GM12878 (cell line): ENCODE data around the gene PRRG3. TPM values are rescaled to one million over a fixed set of nuclear protein-coding genes. Genes with fewer than 3 reads are reported as not detected.

Experiments
- ATAC-seq: fragments of 200-7000 bp; cut with Tn5 transposase; 3 replicates; pipeline ENCODE4 v1.9.1; 2020; ENCODE audit warnings: mild to moderate bottlenecking, moderate library complexity
- BruUV-seq: library from RNA; stranded (reverse); fragments of 400-500 nt; replicated peaks from 2 replicates; lab custom pipeline; 2021; lab: Mats Ljungman, UMichigan
- CTCF ChIA-PET: fragments of 300-600 bp; sonication (Branson Sonifier 250); formaldehyde crosslinking; extraction: SDS; loops from one replicate; lab custom pipeline; 2021; ENCODE audit warnings: inconsistent platforms; lab: Yijun Ruan, JAX
- POLR2A ChIA-PET: fragments of 350-600 bp; formaldehyde crosslinking; extraction: SDS; loops from one replicate; lab custom pipeline; 2021; ENCODE audit warnings: inconsistent platforms; lab: Charles Lee
- RAD21 ChIA-PET: fragments of 300-600 bp; sonication (Branson Sonifier 250); formaldehyde crosslinking; loops from one replicate; lab custom pipeline; 2023; ENCODE audit warnings: antibody characterized with exemption; ENCODE audit not compliant: unreplicated experiment; lab: Charles Lee
- SMC1A ChIA-PET: fragments of 300-600 bp; sonication (Branson Sonifier 250); formaldehyde crosslinking; loops from one replicate; lab custom pipeline; 2023; ENCODE audit not compliant: unreplicated experiment, uncharacterized antibody; lab: Charles Lee
- DNase-seq: peaks from one replicate; pipeline ENCODE4 v3.0.0-alpha.2; 2011; ENCODE audit warnings: low read depth, low spot score
- FAIRE-seq: peaks from 3 replicates; lab custom pipeline; 2011; peaks lifted over from hg19 to GRCh38; lab: Jason Lieb, UNC
- H2AFZ ChIP-seq: 2 replicates; pipeline ENCODE4 v1.6.0; 2011; ENCODE audit warnings: low read depth, low read length, control low read depth; ENCODE audit not compliant: control insufficient read depth
- H3K27ac ChIP-seq: 2 replicates; pipeline ENCODE4 v1.5.1; 2011; ENCODE audit warnings: control low read depth; ENCODE audit not compliant: control insufficient read depth, insufficient read depth
- H3K27me3 ChIP-seq, 2 experiments: replicated peaks in 1 of 2; 2 replicates each; pipeline versions ENCODE4 v1.6.0 to v1.6.1; 2011; ENCODE audit warnings: low read length in 1 of 2; ENCODE audit not compliant: control insufficient read depth in 2 of 2, insufficient read depth in 2 of 2
- H3K36me3 ChIP-seq, 2 experiments: 2 replicates each; pipeline ENCODE4 v1.5.1; 2011; ENCODE audit warnings: low read length in 1 of 2; ENCODE audit not compliant: control insufficient read depth in 2 of 2, insufficient read depth in 2 of 2
- H3K4me1 ChIP-seq: 2 replicates; pipeline ENCODE4 v1.6.1; 2011; ENCODE audit warnings: mild to moderate bottlenecking, low read length, moderate library complexity, mixed read lengths; ENCODE audit not compliant: control insufficient read depth, insufficient read depth
- H3K4me2 ChIP-seq: 2 replicates; pipeline ENCODE4 v1.6.0; 2011; ENCODE audit warnings: control low read depth; ENCODE audit not compliant: control insufficient read depth, insufficient read depth
- H3K4me3 ChIP-seq: fragments of 200-600 bp; sonication (generic); 2 replicates; pipeline ENCODE4 v1.5.1; 2016
- H3K79me2 ChIP-seq: 2 replicates; pipeline ENCODE4 v1.6.0; 2011; ENCODE audit warnings: low read length; ENCODE audit not compliant: control insufficient read depth, insufficient read depth
- H3K9ac ChIP-seq: 2 replicates; pipeline ENCODE4 v1.8.0; 2011; ENCODE audit warnings: low read length, control low read depth, mixed read lengths; ENCODE audit not compliant: control insufficient read depth, insufficient read depth
- H3K9me3 ChIP-seq: replicated peaks from 3 replicates; pipeline ENCODE4 v1.5.1; 2011; ENCODE audit warnings: mild to moderate bottlenecking, low read length; ENCODE audit not compliant: control insufficient read depth, insufficient read depth
- H4K20me1 ChIP-seq: 2 replicates; pipeline ENCODE4 v1.6.0; 2011; ENCODE audit not compliant: control insufficient read depth, insufficient read depth
- BMI1 ChIP-seq: fragments of 450-650 bp; IDR thresholded peaks from 2 replicates; pipeline ENCODE4 v1.6.1; 2016; ENCODE audit warnings: mild to moderate bottlenecking, moderate library complexity, borderline replicate concordance
- BRCA1 ChIP-seq: IDR thresholded peaks from 2 replicates; pipeline ENCODE4 v1.6.1; 2011; ENCODE audit warnings: low read depth, low read length, improper control_type of control experiment
- EED ChIP-seq: sonication (generic); IDR thresholded peaks from 2 replicates; pipeline ENCODE4 v1.6.1; 2016; ENCODE audit warnings: antibody characterized with exemption, low read depth
- JUND ChIP-seq: IDR thresholded peaks from 2 replicates; pipeline ENCODE4 v1.6.1; 2012; ENCODE audit warnings: low read depth, mild to moderate bottlenecking, low read length, improper control_type of control experiment, moderate library complexity
- MTA3 ChIP-seq: IDR thresholded peaks from 2 replicates; pipeline ENCODE4 v1.6.1; 2012; ENCODE audit warnings: low read length, inconsistent platforms, borderline replicate concordance
- SIX5 ChIP-seq: IDR thresholded peaks from 2 replicates; pipeline ENCODE4 v1.6.1; 2011; ENCODE audit warnings: mild to moderate bottlenecking, low read depth, low read length, moderate library complexity; ENCODE audit not compliant: severe bottlenecking
- STAT3 ChIP-seq: IDR thresholded peaks from 2 replicates; pipeline ENCODE4 v1.6.1; 2011; ENCODE audit warnings: low read depth, low read length, improper control_type of control experiment
- WGBS: methylation state at CpG from one replicate; pipeline ENCODE4 v1.1.6; 2016; ENCODE audit warnings: low lambda C conversion rate; ENCODE audit not compliant: insufficient replicate concordance, insufficient coverage; ENCODE audit errors: missing lambda C conversion rate; 5-methylcytosine and 5-hydroxymethylcytosine counted together
- in situ Hi-C: fragments of 300-500 bp; cut with MboI; formaldehyde crosslinking; loops from 9 replicates; pipeline ENCODE4 v1.14.3; 2018; ENCODE audit warnings: mixed read lengths
- intact Hi-C: fragments of 100-400 bp; cut with micrococcal nuclease; formaldehyde crosslinking; loops from one replicate; pipeline ENCODE4 v1.14.2; 2022; ENCODE audit not compliant: unreplicated experiment
- polyA plus RNA-seq, 11 experiments: library from polyadenylated mRNA; depleted of rRNA in 4 of 11; unstranded in 6 of 11; stranded (reverse) in 5 of 11; fragments of >200 nt; fragmentation: Nextera tagmentation in 4 of 11; fragmentation: Illumina TruSeq in 1 of 11; extraction: Ambion mirVana in 4 of 11; extraction: Trizol in 1 of 11; gene quantifications; 1 replicate in 1 of 11; 2 replicates in 10 of 11; pipeline versions ENCODE4 v1.2.1 to v1.2.3, GENCODE V29; 2011 to 2016; ENCODE audit warnings: inconsistent platforms in 2 of 11, missing spikeins in 2 of 11, low read depth in 1 of 11
- total RNA-seq, 4 experiments: library from RNA; depleted of rRNA in 3 of 4; stranded (reverse); fragments of >200 nt in 3 of 4; fragmentation: Illumina TruSeq in 1 of 4; extraction: Trizol in 1 of 4; gene quantifications; 2 replicates each; pipeline versions ENCODE4 v1.2.1 to v1.2.3, GENCODE V29; 2013 to 2021
- TF ChIP-seq, protein P1 (sequence below): fragments of 450-650 bp; IDR thresholded peaks from 2 replicates; pipeline ENCODE4 v1.6.1; 2017; ENCODE audit warnings: low read depth, mild to moderate bottlenecking, moderate library complexity
- TF ChIP-seq, protein P2 (sequence below): fragments of 150-350 bp; IDR thresholded peaks from 2 replicates; pipeline ENCODE4 v1.6.1; 2016; ENCODE audit warnings: low read depth, low read length
- TF ChIP-seq, protein P3 (sequence below): fragments of 450-650 bp; IDR thresholded peaks from 2 replicates; pipeline ENCODE4 v1.6.1; 2017; ENCODE audit warnings: mild to moderate bottlenecking, moderate library complexity
- TF ChIP-seq, protein P4 (sequence below): fragments of 450-650 bp; IDR thresholded peaks from 2 replicates; pipeline ENCODE4 v1.6.1; 2016; ENCODE audit warnings: mild to moderate bottlenecking, moderate library complexity, borderline replicate concordance

PRRG3 gene
- total and polyA plus RNA-seq, 10 of the 15 experiments (the other 5 are each of a cell fraction or from before 2014, with no cell fraction given), result under 0.01 TPM; not detected in 9

DNA sequence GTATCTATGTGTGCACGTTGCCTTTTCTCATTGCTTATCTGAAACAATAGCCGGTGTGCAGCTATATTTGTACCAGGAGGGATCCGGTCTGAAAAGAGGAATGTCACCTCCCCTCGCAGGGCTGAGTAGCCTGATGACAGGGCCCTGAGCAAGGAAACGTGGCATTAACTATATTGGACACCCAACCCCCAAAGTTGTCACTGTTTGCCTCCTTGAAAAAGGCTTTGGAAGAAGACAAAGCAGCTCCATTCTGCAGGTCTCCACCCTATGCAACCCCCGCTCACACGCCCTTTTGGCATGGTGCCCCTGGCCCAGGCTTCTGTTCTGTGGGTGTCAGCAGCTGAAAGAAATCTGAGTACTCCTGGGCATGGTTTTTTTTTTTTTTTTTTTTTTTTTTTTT lies 8.2 kb downstream of the PRRG3 start:
- Histone ChIP-seq H3K4me3 (no peak overlapping the region), H2AFZ (no peak overlapping the region)
- no peak for FAIRE-seq
- TF ChIP-seq BMI1 (no peak), SIX5 (no peak), BRCA1 (no peak), JUND (no peak), STAT3 (no peak), EED (no peak), MTA3 (no peak)
- TF ChIP-seq, protein P1, sequence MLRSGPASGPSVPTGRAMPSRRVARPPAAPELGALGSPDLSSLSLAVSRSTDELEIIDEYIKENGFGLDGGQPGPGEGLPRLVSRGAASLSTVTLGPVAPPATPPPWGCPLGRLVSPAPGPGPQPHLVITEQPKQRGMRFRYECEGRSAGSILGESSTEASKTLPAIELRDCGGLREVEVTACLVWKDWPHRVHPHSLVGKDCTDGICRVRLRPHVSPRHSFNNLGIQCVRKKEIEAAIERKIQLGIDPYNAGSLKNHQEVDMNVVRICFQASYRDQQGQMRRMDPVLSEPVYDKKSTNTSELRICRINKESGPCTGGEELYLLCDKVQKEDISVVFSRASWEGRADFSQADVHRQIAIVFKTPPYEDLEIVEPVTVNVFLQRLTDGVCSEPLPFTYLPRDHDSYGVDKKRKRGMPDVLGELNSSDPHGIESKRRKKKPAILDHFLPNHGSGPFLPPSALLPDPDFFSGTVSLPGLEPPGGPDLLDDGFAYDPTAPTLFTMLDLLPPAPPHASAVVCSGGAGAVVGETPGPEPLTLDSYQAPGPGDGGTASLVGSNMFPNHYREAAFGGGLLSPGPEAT, result no peak
- TF ChIP-seq, protein P2, sequence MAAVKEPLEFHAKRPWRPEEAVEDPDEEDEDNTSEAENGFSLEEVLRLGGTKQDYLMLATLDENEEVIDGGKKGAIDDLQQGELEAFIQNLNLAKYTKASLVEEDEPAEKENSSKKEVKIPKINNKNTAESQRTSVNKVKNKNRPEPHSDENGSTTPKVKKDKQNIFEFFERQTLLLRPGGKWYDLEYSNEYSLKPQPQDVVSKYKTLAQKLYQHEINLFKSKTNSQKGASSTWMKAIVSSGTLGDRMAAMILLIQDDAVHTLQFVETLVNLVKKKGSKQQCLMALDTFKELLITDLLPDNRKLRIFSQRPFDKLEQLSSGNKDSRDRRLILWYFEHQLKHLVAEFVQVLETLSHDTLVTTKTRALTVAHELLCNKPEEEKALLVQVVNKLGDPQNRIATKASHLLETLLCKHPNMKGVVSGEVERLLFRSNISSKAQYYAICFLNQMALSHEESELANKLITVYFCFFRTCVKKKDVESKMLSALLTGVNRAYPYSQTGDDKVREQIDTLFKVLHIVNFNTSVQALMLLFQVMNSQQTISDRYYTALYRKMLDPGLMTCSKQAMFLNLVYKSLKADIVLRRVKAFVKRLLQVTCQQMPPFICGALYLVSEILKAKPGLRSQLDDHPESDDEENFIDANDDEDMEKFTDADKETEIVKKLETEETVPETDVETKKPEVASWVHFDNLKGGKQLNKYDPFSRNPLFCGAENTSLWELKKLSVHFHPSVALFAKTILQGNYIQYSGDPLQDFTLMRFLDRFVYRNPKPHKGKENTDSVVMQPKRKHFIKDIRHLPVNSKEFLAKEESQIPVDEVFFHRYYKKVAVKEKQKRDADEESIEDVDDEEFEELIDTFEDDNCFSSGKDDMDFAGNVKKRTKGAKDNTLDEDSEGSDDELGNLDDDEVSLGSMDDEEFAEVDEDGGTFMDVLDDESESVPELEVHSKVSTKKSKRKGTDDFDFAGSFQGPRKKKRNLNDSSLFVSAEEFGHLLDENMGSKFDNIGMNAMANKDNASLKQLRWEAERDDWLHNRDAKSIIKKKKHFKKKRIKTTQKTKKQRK, result no peak
- TF ChIP-seq, protein P3, sequence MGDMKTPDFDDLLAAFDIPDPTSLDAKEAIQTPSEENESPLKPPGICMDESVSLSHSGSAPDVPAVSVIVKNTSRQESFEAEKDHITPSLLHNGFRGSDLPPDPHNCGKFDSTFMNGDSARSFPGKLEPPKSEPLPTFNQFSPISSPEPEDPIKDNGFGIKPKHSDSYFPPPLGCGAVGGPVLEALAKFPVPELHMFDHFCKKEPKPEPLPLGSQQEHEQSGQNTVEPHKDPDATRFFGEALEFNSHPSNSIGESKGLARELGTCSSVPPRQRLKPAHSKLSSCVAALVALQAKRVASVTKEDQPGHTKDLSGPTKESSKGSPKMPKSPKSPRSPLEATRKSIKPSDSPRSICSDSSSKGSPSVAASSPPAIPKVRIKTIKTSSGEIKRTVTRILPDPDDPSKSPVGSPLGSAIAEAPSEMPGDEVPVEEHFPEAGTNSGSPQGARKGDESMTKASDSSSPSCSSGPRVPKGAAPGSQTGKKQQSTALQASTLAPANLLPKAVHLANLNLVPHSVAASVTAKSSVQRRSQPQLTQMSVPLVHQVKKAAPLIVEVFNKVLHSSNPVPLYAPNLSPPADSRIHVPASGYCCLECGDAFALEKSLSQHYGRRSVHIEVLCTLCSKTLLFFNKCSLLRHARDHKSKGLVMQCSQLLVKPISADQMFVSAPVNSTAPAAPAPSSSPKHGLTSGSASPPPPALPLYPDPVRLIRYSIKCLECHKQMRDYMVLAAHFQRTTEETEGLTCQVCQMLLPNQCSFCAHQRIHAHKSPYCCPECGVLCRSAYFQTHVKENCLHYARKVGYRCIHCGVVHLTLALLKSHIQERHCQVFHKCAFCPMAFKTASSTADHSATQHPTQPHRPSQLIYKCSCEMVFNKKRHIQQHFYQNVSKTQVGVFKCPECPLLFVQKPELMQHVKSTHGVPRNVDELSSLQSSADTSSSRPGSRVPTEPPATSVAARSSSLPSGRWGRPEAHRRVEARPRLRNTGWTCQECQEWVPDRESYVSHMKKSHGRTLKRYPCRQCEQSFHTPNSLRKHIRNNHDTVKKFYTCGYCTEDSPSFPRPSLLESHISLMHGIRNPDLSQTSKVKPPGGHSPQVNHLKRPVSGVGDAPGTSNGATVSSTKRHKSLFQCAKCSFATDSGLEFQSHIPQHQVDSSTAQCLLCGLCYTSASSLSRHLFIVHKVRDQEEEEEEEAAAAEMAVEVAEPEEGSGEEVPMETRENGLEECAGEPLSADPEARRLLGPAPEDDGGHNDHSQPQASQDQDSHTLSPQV, result no peak
- TF ChIP-seq, protein P4, sequence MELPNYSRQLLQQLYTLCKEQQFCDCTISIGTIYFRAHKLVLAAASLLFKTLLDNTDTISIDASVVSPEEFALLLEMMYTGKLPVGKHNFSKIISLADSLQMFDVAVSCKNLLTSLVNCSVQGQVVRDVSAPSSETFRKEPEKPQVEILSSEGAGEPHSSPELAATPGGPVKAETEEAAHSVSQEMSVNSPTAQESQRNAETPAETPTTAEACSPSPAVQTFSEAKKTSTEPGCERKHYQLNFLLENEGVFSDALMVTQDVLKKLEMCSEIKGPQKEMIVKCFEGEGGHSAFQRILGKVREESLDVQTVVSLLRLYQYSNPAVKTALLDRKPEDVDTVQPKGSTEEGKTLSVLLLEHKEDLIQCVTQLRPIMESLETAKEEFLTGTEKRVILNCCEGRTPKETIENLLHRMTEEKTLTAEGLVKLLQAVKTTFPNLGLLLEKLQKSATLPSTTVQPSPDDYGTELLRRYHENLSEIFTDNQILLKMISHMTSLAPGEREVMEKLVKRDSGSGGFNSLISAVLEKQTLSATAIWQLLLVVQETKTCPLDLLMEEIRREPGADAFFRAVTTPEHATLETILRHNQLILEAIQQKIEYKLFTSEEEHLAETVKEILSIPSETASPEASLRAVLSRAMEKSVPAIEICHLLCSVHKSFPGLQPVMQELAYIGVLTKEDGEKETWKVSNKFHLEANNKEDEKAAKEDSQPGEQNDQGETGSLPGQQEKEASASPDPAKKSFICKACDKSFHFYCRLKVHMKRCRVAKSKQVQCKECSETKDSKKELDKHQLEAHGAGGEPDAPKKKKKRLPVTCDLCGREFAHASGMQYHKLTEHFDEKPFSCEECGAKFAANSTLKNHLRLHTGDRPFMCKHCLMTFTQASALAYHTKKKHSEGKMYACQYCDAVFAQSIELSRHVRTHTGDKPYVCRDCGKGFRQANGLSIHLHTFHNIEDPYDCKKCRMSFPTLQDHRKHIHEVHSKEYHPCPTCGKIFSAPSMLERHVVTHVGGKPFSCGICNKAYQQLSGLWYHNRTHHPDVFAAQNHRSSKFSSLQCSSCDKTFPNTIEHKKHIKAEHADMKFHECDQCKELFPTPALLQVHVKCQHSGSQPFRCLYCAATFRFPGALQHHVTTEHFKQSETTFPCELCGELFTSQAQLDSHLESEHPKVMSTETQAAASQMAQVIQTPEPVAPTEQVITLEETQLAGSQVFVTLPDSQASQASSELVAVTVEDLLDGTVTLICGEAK, result no peak

More for the DNA sequence above, 8.2 kb downstream of the PRRG3 start:
- Histone ChIP-seq H3K4me2 (no peak overlapping the region), H3K9me3 (no peaks in the 10 kb centered on the region), H3K27ac (no peak overlapping the region), H3K9ac (no peak overlapping the region), H3K27me3 (no peaks in the 10 kb centered on the region), H3K36me3 (no peaks in the 10 kb centered on the region), H4K20me1 (no peaks in the 10 kb centered on the region), H3K79me2 (no peaks in the 10 kb centered on the region), H3K4me1 (no peaks in the 10 kb centered on the region)
- ChIA-PET RAD21 (no interaction called here), POLR2A (no interaction called here), SMC1A (no interaction called here), CTCF (no interaction called here)
- DNase-seq (no peak), ATAC-seq (no peak)
- WGBS, result 30% methylated on average over 7 of the region's 7 CpGs
- BruUV-seq, result no TSS peak
- in situ Hi-C loops (no loop called here), intact Hi-C loops (no loop called here)
